ENCODE data around the gene TMSB15C. TPM values are rescaled to one million over a fixed set of nuclear protein-coding genes. Genes with fewer than 3 reads are reported as not detected.

TMSB15C gene
- total and polyA plus RNA-seq, 2 donors, result 1.4 to 19.7 TPM

Other genes starting within 250 kb of the TMSB15C start
- 33.6 TPM for gene RAB9B, start 244.0 kb downstream of the TMSB15C start, total RNA-seq
- 16.2 TPM for gene RAB9B, start 244.0 kb downstream of the TMSB15C start, polyA plus RNA-seq
- gene TMSB15B, start 113.6 kb downstream of the TMSB15C start, total RNA-seq, result 18.6 TPM
- 9.3 TPM for gene TMSB15B, start 113.6 kb downstream of the TMSB15C start, polyA plus RNA-seq
- not detected for gene H2BW1, start 62.5 kb downstream of the TMSB15C start, total RNA-seq
- gene H2BW1, start 62.5 kb downstream of the TMSB15C start, polyA plus RNA-seq, result not detected
- gene H2BW2, start 36.3 kb downstream of the TMSB15C start, total RNA-seq, result not detected
- gene H2BW2, start 36.3 kb downstream of the TMSB15C start, polyA plus RNA-seq, result not detected
- 3.3 TPM for gene ZCCHC18, start 36.3 kb upstream of the TMSB15C start, total RNA-seq
- 2.2 TPM for gene ZCCHC18, start 36.3 kb upstream of the TMSB15C start, polyA plus RNA-seq
- gene SLC25A53, start 80.8 kb upstream of the TMSB15C start, total RNA-seq, result 23.7 TPM
- 10.6 TPM for gene SLC25A53, start 80.8 kb upstream of the TMSB15C start, polyA plus RNA-seq
- 34.7 TPM for gene FAM199X, start 90.2 kb upstream of the TMSB15C start, total RNA-seq
- gene FAM199X, start 90.2 kb upstream of the TMSB15C start, polyA plus RNA-seq, result 10.9 TPM
- gene ESX1, start 178.7 kb upstream of the TMSB15C start, total RNA-seq, result not detected
- gene ESX1, start 178.7 kb upstream of the TMSB15C start, polyA plus RNA-seq, result not detected